Measurements from ENCODE around the gene CCDC30.

DNA sequence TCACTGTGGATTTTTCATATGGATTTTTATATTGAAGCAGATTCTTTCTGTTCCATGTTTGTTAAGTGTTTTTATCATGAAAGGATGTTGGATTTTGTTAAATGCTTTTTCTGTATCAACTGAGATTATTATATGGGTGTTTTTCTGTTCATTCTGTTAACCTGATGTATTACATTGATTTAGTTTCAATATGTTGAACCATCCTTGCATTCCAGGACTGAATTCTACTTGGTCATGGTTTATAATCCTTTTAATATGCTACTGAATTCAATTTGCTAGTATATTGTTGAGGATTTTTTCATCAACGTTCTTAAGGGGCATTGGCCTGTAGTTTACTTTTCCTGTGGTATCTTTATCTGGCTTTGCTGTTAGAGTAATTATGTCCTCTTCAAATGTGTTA, 55.8 kb downstream of the CCDC30 start:
- TF ChIP-seq POLR2A (IDR thresholded peaks at IDR 0.05), result no peak
- TF ChIP-seq, protein P1, sequence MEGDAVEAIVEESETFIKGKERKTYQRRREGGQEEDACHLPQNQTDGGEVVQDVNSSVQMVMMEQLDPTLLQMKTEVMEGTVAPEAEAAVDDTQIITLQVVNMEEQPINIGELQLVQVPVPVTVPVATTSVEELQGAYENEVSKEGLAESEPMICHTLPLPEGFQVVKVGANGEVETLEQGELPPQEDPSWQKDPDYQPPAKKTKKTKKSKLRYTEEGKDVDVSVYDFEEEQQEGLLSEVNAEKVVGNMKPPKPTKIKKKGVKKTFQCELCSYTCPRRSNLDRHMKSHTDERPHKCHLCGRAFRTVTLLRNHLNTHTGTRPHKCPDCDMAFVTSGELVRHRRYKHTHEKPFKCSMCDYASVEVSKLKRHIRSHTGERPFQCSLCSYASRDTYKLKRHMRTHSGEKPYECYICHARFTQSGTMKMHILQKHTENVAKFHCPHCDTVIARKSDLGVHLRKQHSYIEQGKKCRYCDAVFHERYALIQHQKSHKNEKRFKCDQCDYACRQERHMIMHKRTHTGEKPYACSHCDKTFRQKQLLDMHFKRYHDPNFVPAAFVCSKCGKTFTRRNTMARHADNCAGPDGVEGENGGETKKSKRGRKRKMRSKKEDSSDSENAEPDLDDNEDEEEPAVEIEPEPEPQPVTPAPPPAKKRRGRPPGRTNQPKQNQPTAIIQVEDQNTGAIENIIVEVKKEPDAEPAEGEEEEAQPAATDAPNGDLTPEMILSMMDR (IDR thresholded peaks at IDR 0.05), result no peak

Measured in thyroid gland (tissue), 4 donors.